ENCODE results near the gene PPARA. TPM values are rescaled to one million over a fixed set of nuclear protein-coding genes. Genes with fewer than 3 reads are reported as not detected.
A peak's percentile ranks its signal among the peaks of the same experiment; 100 is the strongest.

PPARA gene
- total and polyA plus RNA-seq, 9 of the 15 experiments (the other 6 are each of a cell fraction or from before 2014, with no cell fraction given), result 0.64 to 5.3 (median 3.5) TPM

GRCh38 chr22:46124383-46125144 is 25.8 kb upstream of the PPARA start:
- intact Hi-C loops (cut with micrococcal nuclease), result loop anchor here (5.0 kb wide), 1 partner anchor 418 kb away; no protein-coding TSS in a partner anchor
- 22% methylated on average over 8 of the region's 12 CpGs for WGBS (ENCODE audit: insufficient coverage, low coverage, missing lambda C conversion rate)
- no peak overlapping the region for H3K27ac ChIP-seq (ENCODE audit: extremely low read depth, low read depth, low read length)

More at GRCh38 chr22:46124383-46125144, 25.8 kb upstream of the PPARA start:
- H3K4me3 ChIP-seq, result no peak overlapping the region
- ATAC-seq, result no peak
- peak overlapping the region in 1 of 2 experiments; percentile 36; a peak in 1 of 4 replicates for H3K9ac ChIP-seq (ENCODE audit: insufficient read depth in 1 of 2, low read depth in 2 of 2, low read length in 2 of 2)
- no peak for FAIRE-seq
- TF ChIP-seq TCF3 (CRISPR knock-in tag; IDR thresholded peaks at IDR 0.05) (peak; percentile 26; the same call in 1 of the 2 replicates), CBFA2T3 (IDR thresholded peaks at IDR 0.05) (peak; percentile 32), ZNF785 (CRISPR knock-in tag; IDR thresholded peaks at IDR 0.05) (no peak), XRCC3 (IDR thresholded peaks at IDR 0.05) (no peak), TCFL5 (CRISPR knock-in tag; conservative IDR thresholded peaks at IDR 0.05) (no peak), MLX (CRISPR knock-in tag; conservative IDR thresholded peaks at IDR 0.05) (no peak), POLR3G (IDR thresholded peaks at IDR 0.05; ENCODE audit: extremely low read depth, insufficient read length, insufficient replicate concordance) (no peak), ARID1B (IDR thresholded peaks at IDR 0.05) (0 out of 2 replicates have a peak, but pooled peaks have one; percentile 24)
- no peaks in the 10 kb centered on the region for H4K20me1 ChIP-seq (replicated peaks; ENCODE audit: control insufficient read depth, insufficient read depth, low read length)
- no peaks in the 10 kb centered on the region for H3K36me3 ChIP-seq (ENCODE audit: control insufficient read depth, insufficient read depth, low read length)
- no TSS peak for BruUV-seq (replicated peaks)
- in situ Hi-C loops (cut with MboI), result loop anchor here (5.0 to 10.0 kb wide), 2 partner anchors 188 to 420 kb away; no protein-coding TSS in a partner anchor
- H3K9me1 ChIP-seq (ENCODE audit: control insufficient read depth, insufficient read depth, low read length), result no peaks in the 10 kb centered on the region
- H3K4me2 ChIP-seq (ENCODE audit: insufficient read depth, low read length), result no peak overlapping the region
- H3K4me1 ChIP-seq (replicated peaks in 1 of 2; ENCODE audit: control insufficient read depth in 2 of 2, insufficient read depth in 2 of 2, low read length in 2 of 2), result peaks cover 0 to 69% of the 10 kb centered on the region in 2 experiments; a peak in 3 of 5 replicates
- no peaks in the 10 kb centered on the region for H3K79me2 ChIP-seq (ENCODE audit: control insufficient read depth, insufficient read depth, low read length)
- H2AFZ ChIP-seq (ENCODE audit: low read depth, low read length), result no peak overlapping the region
- no peaks in the 10 kb centered on the region for H3K9me3 ChIP-seq (replicated peaks; ENCODE audit: control insufficient read depth, insufficient read depth, low read depth, low read length)
- H3K27me3 ChIP-seq (ENCODE audit: control insufficient read depth in 2 of 2, insufficient read depth in 2 of 2, low read length in 2 of 2), result no peaks in the 10 kb centered on the region
- DNase-seq (ENCODE audit: extremely low read depth in 1 of 4, low spot score in 3 of 4), result peak in 2 of 4 experiments; percentile 27 to 31
- CTCF ChIA-PET (ENCODE audit: low intra/inter-chr PET ratio), result interaction anchor here (3.4 kb wide), 1 partner anchor 190 kb away, joined by 40 read pairs; no protein-coding TSS in a partner anchor
- POLR2A ChIA-PET, result interaction anchor here (1.0 kb wide), 1 partner anchor 198 kb away, joined by 3 read pairs; no protein-coding TSS in a partner anchor

Data from K562 (cell line).